Central memory CD4-positive, alpha-beta T cell (primary cell): Measurements from ENCODE around the gene PDXP.
A peak's percentile ranks its signal among the peaks of the same experiment; 100 is the strongest.

Experiments used
- DNase-seq: peaks from one replicate; pipeline ENCODE4 v3.0.0; 2022

PDXP gene

DNA sequence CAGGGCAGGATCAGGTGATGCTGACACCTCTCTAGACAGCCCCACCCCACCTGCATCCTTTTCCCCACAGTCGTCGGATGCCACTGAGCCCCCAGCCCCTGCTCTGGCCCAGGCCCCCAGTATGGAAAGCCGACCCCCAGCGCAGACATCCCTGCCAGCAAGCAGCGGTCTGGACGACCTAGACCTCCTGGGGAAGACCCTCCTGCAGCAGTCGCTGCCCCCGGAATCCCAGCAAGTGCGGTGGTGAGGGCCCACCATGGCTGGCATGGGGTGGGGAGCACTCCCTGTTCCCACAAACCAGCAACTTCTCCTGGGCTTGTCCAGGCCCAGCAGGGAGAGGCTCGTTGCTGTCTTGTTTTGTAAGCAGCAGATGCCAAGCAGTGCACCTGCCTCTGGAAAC, 28.6 kb upstream of the PDXP start:
- DNase-seq: no peak

DNA sequence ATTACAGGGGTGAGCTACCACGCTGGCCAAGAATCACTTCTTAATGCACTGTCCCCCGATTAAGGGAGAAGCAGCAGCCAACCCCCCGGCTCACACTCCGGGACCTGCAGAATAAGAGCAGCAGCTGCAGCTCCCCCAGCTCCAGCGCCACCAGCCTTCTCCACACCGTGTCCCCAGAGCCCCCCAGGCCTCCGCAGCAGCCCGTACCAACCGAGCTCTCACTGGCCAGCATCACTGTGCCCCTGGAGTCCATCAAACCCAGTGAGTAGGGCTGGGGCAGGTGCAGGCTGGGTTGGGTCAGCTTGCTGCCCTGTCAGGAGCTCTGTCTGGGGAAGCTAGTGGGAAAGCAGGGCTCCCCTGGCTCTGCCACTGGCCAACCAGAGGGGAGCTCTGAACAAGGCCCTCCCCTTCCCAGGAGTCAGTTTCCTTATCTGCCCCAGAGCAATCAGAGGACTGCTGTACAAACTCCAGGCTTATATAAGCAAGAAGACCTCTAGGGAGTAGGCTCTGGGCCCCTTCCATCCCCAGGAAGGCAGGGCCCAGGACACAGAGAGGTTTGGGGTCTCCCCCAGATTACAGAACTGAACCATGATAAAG, 27.6 kb upstream of the PDXP start:
- no peak for DNase-seq

DNA sequence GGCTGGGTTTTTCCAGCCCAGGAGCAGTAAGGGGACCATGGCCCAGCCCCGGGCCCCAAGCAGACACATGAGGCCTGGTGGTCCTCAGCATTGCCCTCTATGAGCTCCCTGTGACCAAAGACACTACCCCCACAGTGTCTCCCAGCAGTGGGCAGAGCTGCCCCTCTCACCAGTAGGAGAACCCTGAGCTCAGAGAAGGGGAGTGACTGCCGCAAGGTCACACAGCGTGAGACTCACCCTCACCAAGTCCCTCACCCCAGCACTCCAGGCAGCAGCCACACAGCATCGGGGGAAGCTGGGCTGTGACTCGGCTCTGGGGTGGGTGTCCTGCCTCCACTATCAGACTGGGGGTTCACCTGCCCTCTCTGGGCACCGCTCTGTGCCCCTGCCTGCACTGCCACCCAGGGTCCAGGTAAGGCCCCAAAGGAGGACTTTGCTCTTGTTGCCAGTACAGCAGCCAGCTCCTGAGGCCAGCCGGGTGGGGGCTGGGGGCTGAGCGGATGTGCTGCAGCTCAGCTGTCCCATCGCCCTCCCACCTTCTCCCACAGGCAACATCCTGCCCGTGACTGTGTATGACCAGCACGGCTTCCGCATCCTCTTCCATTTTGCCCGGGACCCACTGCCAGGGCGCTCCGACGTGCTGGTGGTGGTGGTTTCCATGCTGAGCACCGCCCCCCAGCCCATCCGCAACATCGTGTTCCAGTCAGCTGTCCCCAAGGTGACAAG, 26.9 kb upstream of the PDXP start:
- no peak for DNase-seq

DNA sequence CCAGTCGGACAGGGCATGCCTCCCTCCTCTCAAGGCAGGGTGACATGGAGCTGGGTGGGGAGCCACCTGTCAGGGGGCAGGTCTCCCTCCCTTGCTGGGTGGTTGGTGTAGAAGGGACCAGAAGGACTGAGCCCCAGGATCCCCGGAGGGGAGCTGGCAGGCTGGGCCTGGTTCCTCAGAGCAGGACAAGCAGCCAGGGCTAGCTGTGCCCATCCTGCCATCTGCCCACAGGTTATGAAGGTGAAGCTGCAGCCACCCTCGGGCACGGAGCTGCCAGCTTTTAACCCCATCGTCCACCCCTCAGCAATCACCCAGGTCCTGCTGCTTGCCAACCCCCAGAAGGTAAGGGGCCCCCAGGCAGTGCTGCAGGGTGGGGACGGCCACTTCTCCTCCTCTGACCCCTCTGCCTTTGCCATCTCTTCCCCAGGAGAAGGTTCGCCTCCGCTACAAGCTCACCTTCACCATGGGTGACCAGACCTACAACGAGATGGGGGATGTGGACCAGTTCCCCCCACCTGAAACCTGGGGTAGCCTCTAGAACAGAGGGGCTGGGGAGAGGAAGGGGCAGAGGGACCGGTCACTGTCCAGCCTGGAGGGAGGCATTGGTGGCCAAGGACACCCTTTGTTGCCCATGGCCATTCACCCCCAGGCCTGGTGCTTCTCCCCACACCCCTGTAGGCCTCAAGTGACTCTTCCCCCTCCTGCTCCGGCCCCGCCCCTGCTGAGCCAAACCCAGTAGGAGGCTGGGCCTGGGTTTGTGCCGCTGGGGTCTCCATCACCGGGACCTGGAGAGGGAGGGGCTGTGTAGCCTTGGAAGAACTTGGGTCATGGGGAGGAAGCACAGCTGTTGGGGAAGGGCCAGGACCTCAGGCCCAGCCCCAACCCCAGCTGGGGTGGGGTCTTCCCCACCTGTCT, 26.1 kb upstream of the PDXP start:
- no peak for DNase-seq

DNA sequence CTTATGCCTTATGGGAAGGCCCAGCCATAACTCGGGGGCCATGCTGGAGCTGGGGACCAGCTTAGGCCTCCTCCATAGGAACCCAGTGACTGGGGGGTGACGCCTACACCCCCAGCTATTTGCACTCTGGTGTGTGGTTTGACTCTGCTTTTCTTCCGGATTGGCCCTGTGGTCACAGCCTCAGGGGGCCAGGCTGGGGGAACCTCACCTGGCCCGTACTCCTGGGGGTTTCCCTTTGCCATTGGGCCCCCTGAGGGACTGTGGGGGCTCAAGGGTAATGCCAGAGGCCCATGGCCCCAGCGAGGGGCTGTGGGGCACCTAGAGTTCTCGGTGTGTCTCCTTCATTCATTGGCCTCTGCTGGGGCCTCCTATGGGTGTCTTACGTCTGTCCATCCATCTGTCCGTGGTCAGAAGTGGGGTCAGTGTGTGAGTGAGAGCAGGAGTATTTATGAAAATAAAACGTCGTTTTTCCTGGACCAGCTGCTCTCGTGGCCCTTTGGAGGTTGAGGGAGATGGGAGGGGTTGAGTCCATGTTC, 25.4 kb upstream of the PDXP start:
- peak; percentile 39 for DNase-seq

DNA sequence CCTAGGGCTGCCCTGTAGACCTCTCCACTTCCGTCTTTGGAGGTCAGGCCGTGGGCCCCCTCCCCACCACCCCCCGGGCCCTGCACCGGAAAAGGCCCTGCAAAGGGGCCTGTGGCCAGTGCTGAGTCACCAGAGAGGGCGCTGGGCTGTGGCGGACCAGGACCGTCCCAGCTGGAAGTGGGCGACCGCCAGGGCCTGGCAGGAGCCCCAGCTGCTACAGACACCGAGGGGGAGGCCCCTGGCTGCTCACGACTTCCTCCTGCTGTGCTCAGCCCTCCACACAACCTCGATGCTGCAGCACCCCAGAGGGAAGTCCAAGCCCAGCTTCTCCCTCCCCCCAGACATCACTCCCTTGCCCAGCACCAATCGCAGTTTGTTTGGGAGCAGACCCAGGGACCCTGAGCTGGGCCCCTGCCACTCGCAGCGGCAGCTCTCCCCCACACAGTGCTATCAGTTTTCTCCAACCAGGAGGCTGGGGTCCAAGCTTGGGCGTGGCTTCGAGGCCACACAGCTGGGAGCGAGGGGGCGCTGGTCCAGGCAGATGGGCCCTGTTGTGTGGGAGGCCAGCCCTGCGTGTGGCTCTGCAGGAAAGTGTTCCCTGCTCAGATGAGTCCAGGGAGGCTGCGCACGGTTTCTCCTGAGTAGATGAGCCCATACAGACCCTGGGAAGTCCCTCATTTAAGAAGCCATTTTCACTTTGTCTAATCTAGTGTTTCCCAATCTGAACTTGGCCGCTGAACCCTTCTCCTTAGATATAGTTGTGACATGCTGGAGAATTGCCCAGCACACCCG, 24.7 kb upstream of the PDXP start:
- peak; percentile 42 for DNase-seq

DNA sequence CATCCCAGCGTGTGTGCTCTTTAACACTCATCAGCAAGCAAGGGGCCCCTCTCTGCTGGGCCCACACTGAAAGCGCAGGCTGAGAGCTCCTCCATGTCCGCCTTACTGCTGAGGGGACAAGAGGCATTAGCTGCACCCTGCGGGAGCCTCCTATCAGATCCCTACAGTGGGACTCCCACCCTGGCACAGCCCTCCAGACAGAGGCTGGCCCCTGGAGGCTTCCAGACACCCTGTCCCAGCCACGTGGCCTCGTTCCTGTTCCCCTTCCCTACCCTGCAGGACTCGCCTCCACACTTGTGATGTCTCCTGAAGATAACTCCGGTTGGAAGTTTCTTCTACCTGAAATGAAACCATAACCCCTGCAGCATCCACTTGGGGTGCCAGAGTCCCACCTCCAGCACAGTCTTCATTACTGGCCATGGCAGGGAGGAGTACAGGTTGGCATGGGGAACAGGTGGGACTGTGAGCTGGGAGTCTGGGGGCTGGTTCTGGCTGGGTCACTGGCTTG, 24.1 kb upstream of the PDXP start:
- DNase-seq: no peak

- DNase-seq: no peak
Observed at GRCh38 chr22:37635157-37635556, 23.4 kb upstream of the PDXP start.

GRCh38 chr22:37636186-37636948, 22.2 kb upstream of the PDXP start:
- DNase-seq: no peak

DNA sequence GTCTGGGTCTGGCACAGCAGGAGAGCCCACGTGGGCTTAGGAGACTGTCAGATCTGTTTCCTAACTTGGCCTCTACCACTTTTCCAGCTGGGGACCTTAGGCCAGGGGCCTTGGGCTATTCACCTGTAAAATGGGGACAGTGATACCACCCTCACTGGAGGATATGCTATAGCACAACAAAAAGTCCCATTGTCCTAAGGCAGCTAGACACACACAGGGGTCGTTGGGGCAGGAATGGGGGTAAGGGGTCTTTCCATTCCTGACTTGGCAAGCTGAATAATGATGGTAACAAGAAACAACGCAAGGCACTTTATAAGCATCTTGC, 21.6 kb upstream of the PDXP start:
- no peak for DNase-seq

DNA sequence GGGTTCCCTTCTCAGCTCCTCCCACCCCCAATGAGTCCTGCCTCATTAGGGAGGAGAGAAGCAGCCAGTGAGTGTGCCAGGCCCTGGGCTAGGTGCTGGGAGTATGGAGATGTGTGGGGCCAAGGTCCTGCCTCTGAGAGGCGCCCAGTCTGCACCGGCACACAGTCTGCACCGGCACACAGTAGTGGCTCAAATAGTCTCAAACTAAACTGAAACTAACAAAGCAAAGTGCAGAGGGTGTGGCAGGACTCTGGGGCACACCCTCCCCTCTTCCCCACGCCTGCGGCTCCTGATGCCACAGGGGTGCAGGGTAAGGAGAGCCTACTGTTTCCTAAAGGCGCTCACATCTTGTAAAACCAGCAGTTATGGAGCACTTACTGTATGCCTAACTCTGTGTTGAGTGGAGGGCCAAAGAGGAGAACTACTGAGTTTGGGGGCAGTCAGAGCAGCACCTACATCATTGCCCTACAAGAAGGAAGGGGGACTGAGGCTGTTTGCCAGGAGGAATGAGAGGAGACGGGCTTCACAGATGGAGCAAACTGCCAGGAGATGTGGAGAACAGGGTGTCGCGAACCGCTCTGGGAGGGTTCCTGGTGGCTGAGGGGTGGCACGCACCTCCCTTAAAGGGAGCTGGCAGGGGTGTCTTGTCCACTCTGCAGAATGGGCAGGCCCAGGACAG, 20.0 kb upstream of the PDXP start:
- DNase-seq: peak; percentile 41

DNA sequence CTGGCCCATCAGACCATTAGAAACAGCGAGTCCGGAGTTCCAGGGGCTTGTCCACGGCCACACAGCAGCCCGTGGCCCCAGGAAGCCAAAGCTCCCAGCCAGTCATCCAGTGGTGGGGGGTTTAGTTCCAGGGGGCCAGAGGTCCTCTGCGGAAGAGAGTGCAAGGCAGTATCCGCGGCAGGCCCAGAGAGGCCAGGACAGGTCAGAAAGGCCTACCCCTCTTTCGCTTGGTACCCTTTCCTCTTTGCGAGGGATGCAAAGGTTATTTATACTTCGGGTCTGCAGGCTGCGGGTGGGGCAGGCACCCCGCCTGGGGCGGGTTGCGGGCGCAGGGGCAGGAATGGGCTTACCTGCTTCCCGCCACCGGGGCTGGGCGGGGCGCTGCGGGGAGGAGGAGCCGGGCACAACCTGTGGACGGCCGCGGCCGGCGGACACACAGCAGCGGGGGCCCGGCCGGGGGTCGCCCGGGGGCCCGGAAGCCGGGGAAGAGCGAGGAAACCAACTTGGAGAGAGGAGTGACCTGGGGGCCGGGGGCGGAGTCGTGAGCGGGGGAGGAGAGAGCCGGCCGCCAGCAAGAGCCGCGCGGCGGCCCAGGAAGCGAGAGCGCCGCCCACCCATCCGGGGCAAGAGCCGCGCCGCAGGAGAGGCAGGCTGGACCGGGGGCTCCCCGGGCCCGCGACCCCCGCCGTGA, 19.3 kb upstream of the PDXP start, which contains the start of gene SH3BP1:
Gene SH3BP1 (plus strand): TSS at position 600 of the 691 bp plus-strand sequence. CDS start 119 bp downstream, outside the sequence.
- peak; percentile 54 for DNase-seq

DNA sequence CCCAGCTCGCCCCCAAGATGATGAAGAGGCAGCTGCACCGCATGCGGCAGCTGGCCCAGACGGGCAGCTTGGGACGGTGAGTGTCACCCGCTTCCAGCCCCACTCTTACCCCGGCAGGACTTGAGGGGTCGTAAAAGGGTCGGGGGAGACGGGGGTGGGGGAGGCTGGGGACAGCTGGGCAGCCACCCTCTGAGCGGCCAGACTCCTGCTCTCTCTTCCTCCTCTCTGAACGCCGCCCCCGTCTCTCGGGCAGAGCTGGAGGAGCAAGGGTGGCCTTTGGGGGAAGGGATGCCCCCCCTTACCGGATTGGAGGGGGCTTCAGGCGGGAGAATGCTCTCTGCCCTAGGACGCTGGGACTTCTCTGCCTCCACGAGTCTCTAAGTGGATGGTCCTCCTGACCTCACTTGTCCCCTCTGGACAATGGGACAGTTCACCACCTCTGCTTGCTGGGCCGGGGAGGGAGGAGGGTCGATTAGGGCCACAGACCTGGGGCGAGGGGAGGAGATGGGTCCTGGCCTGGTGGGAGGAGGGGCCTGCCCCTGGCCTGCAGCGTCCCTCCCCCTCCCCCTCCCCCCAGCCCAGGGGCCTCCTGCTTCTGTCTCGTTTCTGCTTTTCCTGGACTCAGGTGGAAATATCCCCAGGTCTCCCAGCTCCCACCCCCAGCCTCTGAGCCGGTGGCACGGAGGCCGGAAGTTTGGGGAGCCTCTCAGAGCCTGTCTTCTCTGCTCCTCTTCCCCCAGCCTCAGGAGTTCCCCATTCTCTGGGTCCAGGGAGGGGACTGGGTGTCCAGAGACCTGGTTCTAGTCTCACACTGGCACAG, 18.5 kb upstream of the PDXP start:
- no peak for DNase-seq

GRCh38 chr22:37640591-37641560, 17.6 kb upstream of the PDXP start:
- no peak for DNase-seq

- DNase-seq: no peak
Observed at GRCh38 chr22:37641561-37641949, 17.0 kb upstream of the PDXP start.

GRCh38 chr22:37643225-37643847, 15.2 kb upstream of the PDXP start:
- DNase-seq: peak; percentile 73

GRCh38 chr22:37647317-37647716, 11.2 kb upstream of the PDXP start:
- DNase-seq: no peak

DNA sequence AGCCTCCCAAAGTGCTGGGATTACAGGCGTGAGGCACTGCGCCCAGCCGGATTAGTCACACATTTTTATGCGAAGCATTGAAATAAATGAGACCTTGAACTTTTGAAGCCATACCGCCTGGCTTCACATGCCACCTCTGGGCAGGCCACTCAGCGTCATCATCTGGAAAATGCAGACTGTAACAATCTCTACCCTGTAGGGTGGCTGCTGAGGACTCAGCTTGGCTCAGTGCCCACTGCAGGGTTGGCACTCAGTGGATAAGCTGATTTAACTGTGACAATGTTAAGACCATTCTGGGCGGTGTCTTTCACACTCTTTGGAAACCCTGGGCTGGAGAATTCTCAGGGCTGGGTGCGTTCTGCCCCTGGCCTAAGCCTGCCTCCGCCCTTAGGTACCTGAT, 10.6 kb upstream of the PDXP start:
- DNase-seq: no peak
